AG04449 (cell line): Measurements from ENCODE around the gene NAT14.

ENCODE experiments used
- CTCF ChIA-PET: fragments of 350-600 bp; formaldehyde crosslinking; extraction: SDS; loops from one replicate; lab custom pipeline; 2021; ENCODE audit warnings: antibody characterized with exemption; lab: Yijun Ruan, JAX
- POLR2A ChIA-PET: fragments of 400-600, 350-600 bp; formaldehyde crosslinking; extraction: SDS; loops from one replicate; lab custom pipeline; 2020; ENCODE audit warnings: antibody characterized with exemption, inconsistent platforms; lab: Yijun Ruan, JAX
- DNase-seq: peaks from one replicate; pipeline ENCODE4 v3.0.0-alpha.2; 2010; ENCODE audit warnings: low read depth, low spot score
- H3K4me3 ChIP-seq: 2 replicates; pipeline ENCODE4 v1.5.1; 2011; ENCODE audit warnings: low read depth, mild to moderate bottlenecking, control low read depth, low read length
- CTCF ChIP-seq: IDR thresholded peaks from one replicate; pipeline ENCODE4 v1.5.1; 2011; ENCODE audit warnings: mild to moderate bottlenecking, moderate library complexity, low read length, control low read depth, inconsistent platforms; ENCODE audit not compliant: insufficient read depth; ENCODE audit errors: missing control alignments

Gene NAT14

DNA sequence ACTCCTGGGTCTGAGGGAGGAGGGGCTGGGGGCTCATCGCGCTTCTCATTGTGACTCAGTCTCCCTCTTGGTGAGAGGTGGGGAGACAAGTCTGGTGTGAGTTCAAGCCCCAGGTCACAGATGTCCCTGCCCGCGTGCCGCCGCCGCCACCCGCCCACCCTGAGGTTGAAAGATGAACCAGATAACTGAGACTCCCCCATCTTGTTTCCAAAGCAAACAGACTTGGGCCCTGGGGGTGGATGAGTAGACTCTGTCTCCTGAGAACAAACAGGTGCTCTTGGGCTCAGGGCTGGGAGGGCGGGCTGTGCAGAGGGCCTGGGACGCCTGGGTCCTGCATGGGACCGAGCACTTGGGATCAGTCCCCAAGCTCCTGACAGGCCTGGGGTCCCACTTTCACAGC lies 51.4 kb downstream of the NAT14 start:
- no peak for TF ChIP-seq CTCF
- ChIA-PET POLR2A (interaction anchor here (0.9 kb wide), 1 partner anchor 11 kb away, joined by 3 read pairs; no protein-coding TSS in a partner anchor), CTCF (interaction anchor here (0.9 to 2.3 kb wide), 5 partner anchors 19 to 96 kb away, joined by 3 to 11 read pairs (median 4); partner anchors contain the start of gene ZNF865)
- H3K4me3 ChIP-seq = no peak overlapping the region
- DNase-seq = no peak
